Endometrium (tissue), 2 donors: Measurements from ENCODE around the gene ABLIM2.

Experiments used
- FAIRE-seq: peaks from 2 replicates; lab custom pipeline; 2012; peaks lifted over from hg19 to GRCh38; lab: Jason Lieb, UNC
- donor health status: control.
- donor health status: control.

The ABLIM2 gene

DNA sequence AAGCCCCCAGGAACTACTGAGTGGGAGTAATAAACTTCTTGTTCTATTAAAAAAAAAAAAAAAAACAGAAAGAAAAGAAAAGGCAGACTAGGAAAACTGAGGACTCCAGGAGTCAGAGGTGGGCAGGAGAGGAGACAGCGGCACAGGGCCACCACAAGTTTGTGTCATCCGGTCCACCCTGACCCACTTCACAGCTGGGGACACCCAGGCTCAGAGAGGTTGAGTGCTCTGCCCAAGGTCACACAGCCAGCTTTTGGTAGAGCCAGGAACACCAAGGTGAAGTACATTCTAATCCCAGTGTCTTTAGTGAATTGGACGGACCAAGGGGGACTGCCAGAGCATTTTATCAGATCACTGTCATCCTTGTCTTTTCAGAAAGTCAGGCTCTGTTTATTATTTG lies 16.4 kb upstream of the ABLIM2 start:
- no peak for FAIRE-seq

GRCh38 chr4:8173492-8174242 lies 15.1 kb upstream of the ABLIM2 start:
- FAIRE-seq: no peak

GRCh38 chr4:8171984-8172924 lies 13.6 kb upstream of the ABLIM2 start:
- FAIRE-seq: no peak

DNA sequence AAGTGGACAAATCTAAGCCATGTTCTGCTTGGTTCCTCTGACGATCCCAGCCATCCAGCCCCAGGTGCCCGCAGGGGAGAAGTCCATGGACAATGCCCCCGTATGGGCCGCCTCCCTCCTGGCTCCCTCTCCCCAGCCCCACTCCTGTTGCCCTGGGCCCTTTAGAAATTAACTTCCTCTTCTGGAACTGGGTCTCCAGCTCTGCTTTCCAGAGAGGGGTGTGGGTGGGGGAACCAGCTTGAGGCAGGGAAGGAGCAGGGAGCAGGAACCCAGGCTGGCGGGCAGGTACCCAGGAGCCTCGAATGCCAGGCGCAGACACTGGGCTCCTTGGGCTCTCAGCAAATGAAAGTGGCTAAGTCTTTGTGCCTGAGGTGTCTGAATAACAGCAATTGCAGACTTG lies 12.7 kb upstream of the ABLIM2 start:
- no peak for FAIRE-seq

GRCh38 chr4:8170341-8170740 lies 11.7 kb upstream of the ABLIM2 start:
- FAIRE-seq: no peak

- FAIRE-seq: no peak
These were observed 11.2 kb upstream of the ABLIM2 start for GRCh38 chr4:8169763-8170162.

DNA sequence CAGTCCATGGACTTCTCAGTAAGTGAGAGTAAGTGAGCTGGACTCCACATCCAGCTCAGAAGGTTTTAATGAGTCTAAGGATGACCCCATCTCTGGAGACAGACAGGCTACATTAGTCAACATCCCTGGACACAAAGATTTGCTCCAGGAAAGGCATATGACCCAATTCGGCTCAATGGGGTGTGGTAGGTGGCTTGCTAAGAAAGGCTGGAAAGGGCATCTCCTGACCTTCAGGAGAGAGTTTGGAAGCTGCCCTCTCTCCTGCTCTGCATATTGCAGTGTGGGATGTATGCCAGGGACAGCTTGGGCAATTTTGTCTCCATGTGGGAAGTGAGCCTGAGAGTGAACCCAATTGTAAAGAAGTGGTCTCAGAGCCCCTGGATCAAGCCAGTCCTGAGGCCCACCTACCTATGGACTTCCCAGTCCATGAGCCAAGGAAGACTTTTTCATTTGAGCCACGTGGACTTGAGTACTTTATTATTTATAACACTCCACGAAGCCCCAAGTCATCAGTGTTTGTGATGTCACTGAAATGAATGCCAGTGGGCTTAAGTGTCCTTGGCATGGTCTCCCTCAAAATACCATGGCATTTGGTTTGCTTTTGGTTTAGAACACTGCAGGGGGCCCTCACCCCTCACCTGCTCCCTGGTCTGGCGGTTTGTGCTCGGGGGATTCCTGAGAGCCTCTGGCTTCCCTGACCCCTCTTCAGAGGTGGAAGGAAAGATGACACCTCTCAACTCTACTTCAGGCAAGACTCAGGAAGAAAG lies 10.4 kb upstream of the ABLIM2 start:
- no peak for FAIRE-seq

GRCh38 chr4:8168232-8168631 lies 9.6 kb upstream of the ABLIM2 start:
- FAIRE-seq: no peak

DNA sequence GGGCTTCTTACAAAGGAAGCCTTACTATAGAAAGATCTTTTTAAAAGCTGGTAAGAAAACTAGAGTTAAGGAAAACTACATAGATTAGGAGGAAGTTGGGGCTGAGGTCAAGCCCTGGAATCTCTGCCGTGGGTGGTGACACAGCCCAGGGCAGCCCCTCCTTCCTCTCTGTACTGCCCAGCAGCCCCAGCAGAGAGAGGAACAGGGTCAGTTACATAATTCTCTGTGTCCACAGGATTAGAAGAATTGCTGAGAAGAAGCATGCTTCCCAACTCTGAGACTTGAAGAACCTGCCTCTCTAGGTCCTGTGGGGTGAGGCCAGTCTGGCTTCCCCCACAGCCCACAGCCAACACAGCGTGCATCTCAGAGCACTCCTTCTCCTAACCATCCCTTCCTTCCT lies 9.2 kb upstream of the ABLIM2 start:
- FAIRE-seq: no peak

DNA sequence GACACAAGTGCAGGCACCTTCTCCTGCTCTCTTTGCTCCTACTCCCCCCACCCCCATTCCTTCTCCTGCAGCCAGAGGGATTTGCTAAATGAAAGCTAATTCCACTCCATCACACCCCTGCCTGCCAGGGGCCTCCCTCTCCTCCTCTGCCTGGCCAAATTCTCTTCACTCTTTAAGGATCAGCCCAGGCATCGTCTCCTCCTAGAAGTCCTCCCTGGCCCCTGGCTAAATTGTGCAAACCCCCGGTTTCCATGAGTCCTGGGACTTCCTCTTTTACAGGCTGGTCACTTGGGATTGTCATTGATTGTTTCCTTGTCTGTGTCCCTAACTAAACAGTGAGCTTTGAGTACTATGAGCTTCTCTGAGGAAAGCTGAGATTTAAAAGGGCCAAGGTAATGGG lies 8.7 kb upstream of the ABLIM2 start:
- FAIRE-seq: no peak

DNA sequence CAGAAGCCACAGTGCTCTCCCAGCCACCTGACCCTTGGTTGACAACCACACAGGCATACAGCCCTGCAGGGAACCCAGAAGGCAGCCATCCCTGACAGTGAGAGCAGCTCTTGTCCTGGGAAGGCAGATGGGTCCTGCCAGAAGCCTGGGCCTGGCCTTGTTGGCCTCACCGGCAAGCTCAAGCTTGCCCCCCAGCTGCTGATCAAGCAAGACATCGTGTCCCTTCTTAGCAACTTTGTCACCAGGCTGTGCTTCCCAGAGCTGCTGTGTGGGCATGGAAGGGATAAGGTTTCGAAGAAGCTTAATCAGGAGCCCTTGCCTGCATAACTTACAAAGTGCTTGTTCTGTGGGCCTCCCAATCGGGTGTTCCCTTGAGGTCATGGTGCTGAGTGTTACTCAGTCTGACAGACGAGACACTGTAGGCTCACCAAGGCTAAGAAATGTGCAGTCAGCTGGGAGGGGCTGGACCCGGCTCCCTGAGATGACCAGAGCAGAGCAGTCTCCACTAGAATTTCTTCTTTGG lies 6.8 kb upstream of the ABLIM2 start:
- no peak for FAIRE-seq

GRCh38 chr4:8164687-8165086 lies 6.1 kb upstream of the ABLIM2 start:
- no peak for FAIRE-seq

DNA sequence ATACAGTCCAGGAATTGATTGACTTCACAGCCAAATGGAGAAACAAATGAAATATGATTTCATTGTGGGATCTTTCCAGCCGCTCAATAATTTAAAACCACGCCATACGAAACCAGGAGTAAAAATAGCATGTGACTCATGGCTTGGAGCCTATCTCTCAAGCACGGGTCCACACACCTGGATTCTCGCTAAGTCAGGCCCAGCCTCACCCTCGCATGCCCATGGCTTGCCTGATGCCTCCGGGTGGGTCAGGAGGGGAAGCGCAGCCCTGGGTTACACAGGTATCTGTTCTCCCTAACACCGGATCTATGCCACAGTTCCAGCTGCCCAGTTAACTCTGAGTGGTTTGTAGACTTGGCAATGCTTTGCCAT lies 5.6 kb upstream of the ABLIM2 start:
- no peak for FAIRE-seq

- FAIRE-seq: no peak
These were observed 5.0 kb upstream of the ABLIM2 start for GRCh38 chr4:8163436-8164193.

DNA sequence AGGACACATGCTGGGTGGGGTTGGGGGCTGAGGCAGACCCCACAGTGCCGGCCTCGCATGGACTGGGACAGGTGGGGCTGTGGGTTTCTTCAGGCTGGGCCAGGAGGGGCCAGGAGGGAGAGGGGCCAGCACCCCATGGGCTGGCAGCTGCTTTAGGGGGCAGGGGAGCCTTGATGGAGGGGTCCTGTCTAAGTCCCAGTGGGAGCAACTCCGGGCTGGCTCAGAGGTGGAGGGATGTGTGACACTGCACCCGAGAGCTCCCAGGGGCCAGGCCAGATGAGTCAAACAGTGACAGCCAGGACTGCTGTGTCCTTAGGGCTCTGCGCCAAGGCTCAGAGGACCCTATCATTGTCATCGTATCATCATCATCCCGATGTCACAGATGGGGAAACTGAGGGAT lies 4.4 kb upstream of the ABLIM2 start:
- no peak for FAIRE-seq

DNA sequence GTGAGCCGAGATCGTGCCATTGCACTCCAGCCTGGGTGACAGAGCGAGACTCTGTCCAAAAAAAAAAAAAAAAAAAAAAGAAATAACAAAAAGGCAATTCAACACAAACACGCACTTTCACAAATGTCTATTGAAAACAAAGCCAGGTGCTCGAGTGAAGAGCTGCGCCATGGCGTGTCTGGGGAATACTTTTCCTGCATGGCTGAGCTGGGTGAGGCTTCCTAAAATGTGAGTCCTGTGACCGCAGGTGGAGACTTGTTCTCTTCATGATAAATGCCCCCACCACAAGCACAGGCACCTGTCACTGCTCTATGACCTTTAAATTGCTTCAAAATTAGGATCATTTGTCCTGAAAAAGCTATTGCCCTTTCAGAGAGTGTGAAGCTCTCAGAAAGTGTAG lies 4.0 kb upstream of the ABLIM2 start:
- FAIRE-seq: no peak

DNA sequence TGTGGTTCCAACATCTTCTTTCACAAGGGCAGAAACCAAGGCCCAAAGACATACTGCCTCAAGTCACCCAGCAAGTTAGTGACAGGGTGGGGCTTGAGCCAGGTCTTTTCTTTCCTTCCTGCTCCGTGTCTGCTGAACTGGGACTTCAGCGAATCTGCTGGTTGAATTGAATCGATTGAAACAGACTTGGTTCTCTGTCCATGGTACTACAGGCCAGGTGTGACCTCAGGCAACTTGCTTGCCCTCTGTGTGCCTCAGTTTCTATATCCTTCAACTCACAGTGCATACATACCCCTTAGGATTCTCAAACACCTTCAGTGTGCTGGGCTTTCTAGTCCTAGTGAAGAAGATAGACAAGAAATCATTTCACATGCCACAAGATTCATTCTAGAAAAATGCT lies 2.0 kb upstream of the ABLIM2 start:
- no peak for FAIRE-seq

GRCh38 chr4:8160233-8160560 lies 1.6 kb upstream of the ABLIM2 start:
- FAIRE-seq: no peak

DNA sequence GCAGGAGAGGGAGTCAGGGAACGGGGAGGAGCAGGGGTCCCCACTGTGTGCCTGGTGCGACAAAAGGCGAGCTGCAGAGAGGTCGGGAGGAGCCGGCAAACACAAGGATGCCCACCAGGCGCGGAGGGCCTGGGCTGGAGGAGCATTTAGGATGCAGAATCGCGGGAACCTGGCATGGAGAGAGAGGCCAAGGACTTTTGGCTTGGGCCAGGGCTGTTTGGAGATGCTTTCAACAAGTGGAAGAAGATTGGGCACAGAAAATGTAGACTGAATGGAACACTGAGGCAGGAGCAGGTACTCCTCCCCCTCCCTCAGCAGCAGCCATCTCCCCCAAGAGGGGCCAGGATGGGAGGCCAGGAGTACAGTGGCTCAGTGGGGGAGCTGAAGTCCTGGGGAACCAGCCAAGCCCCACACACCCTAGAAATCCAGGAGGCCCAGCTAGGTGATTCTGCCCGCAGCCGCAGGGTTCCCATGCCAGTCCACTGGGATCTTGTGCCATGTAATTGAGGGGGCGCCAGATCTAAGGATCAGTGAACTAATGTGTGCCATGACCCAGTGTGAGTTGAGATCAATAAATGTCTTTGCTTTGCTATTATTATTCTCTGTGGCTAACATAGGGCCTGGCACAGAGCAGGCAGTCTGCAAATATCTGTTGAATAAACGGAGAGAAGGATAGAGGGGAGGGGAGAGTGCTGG lies 1.1 kb upstream of the ABLIM2 start:
- no peak for FAIRE-seq

DNA sequence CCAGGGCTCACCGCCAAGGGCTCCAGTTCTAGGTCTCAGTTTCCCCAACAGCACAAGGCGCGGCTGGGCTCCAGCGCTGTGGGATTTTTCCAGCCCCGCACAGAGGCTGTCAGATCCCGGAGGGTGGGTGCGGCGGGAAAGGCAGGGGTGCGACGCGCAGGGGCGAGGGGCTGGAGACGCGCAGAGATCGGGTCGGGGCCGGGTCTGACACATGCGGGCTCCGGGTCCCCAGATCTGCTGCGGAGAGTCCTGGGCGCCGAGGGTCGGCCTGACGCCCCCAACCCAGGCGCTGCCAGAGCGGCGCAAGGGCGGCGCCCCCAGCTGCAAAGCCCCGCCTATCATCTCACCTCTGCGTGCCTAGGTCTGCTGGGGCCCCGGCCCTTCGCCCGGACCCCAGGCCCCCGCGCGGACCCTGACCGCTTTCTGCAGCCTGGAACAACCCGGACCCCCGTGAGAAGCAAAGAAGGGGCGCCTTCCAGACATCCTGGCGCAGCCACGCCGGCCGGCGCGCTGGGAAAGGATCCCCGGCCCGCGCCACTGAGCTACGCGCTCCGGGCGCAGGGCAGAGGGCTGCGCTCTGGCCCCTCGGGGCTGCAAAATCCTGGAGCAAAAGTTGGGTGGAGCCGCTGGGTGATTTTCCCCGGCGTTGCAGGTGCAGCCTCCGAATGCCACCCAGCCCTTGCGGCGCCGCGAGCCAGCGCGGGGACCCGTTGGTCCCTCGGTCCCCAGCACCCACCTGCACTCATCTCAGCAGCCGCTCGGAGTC lies 486 bp downstream of the ABLIM2 start:
- no peak for FAIRE-seq

- FAIRE-seq: no peak
These were observed 1.1 kb downstream of the ABLIM2 start for GRCh38 chr4:8157496-8157895.
